ENCODE measurements around the gene CDH13.

The CDH13 gene

GRCh38 chr16:82643936-82644630, 17.3 kb downstream of the CDH13 start:
- Histone ChIP-seq H3K9me3 (ENCODE audit: insufficient read depth, low read length) (no peaks in the 10 kb centered on the region), H3K4me2 (ENCODE audit: low read length) (no peak overlapping the region), H3K9ac (ENCODE audit: low read length) (no peak overlapping the region), H4K20me1 (ENCODE audit: insufficient read depth, low read length) (no peaks in the 10 kb centered on the region), H3K36me3 (replicated peaks; ENCODE audit: low read depth, low read length) (no peaks in the 10 kb centered on the region), H3K79me2 (ENCODE audit: low read length) (no peaks in the 10 kb centered on the region), H2AFZ (ENCODE audit: low read depth, low read length) (no peak overlapping the region), H3K4me1 (ENCODE audit: low read length) (peaks cover 13% of the 10 kb centered on the region), H3K27ac (ENCODE audit: low read length) (no peak overlapping the region), H3K4me3 (ENCODE audit: low read length) (no peak overlapping the region), H3K27me3 (ENCODE audit: low read depth, low read length) (peaks cover 9% of the 10 kb centered on the region; the same call in 1 of the 2 replicates)
- TF ChIP-seq CTCF (IDR thresholded peaks at IDR 0.05; ENCODE audit: low read depth, low read length) (no peak), EZH2phosphoT487 (IDR thresholded peaks at IDR 0.05; ENCODE audit: low read depth) (no peak)

- no peak overlapping the region for H3K4me3 ChIP-seq (ENCODE audit: low read length)
- no peaks in the 10 kb centered on the region for H3K79me2 ChIP-seq (ENCODE audit: low read length)
- H3K9ac ChIP-seq (ENCODE audit: low read length), result no peak overlapping the region
- no peak overlapping the region for H3K4me2 ChIP-seq (ENCODE audit: low read length)
- no peak overlapping the region for H2AFZ ChIP-seq (ENCODE audit: low read depth, low read length)
- no peak for TF ChIP-seq EZH2phosphoT487 (IDR thresholded peaks at IDR 0.05; ENCODE audit: low read depth)
- no peak for TF ChIP-seq CTCF (IDR thresholded peaks at IDR 0.05; ENCODE audit: low read depth, low read length)
- no peaks in the 10 kb centered on the region for H3K9me3 ChIP-seq (ENCODE audit: insufficient read depth, low read length)
- H3K27me3 ChIP-seq (ENCODE audit: low read depth, low read length), result peaks cover 16% of the 10 kb centered on the region
- H3K27ac ChIP-seq (ENCODE audit: low read length), result no peak overlapping the region
- H3K4me1 ChIP-seq (ENCODE audit: low read length), result peaks cover 12% of the 10 kb centered on the region
- no peaks in the 10 kb centered on the region for H4K20me1 ChIP-seq (ENCODE audit: insufficient read depth, low read length)
- no peaks in the 10 kb centered on the region for H3K36me3 ChIP-seq (replicated peaks; ENCODE audit: low read depth, low read length)
Observed at GRCh38 chr16:82646504-82646903, 19.7 kb downstream of the CDH13 start.

GRCh38 chr16:82649766-82650165, 23.0 kb downstream of the CDH13 start:
- Histone ChIP-seq H3K4me3 (ENCODE audit: low read length) (no peak overlapping the region), H2AFZ (ENCODE audit: low read depth, low read length) (no peak overlapping the region), H3K4me1 (ENCODE audit: low read length) (peaks cover 33% of the 10 kb centered on the region), H3K79me2 (ENCODE audit: low read length) (no peaks in the 10 kb centered on the region), H3K36me3 (replicated peaks; ENCODE audit: low read depth, low read length) (no peaks in the 10 kb centered on the region), H3K27me3 (ENCODE audit: low read depth, low read length) (peaks cover 16% of the 10 kb centered on the region), H3K4me2 (ENCODE audit: low read length) (no peak overlapping the region), H3K9me3 (ENCODE audit: insufficient read depth, low read length) (no peaks in the 10 kb centered on the region), H3K9ac (ENCODE audit: low read length) (no peak overlapping the region), H3K27ac (ENCODE audit: low read length) (no peak overlapping the region), H4K20me1 (ENCODE audit: insufficient read depth, low read length) (no peaks in the 10 kb centered on the region)
- TF ChIP-seq EZH2phosphoT487 (IDR thresholded peaks at IDR 0.05; ENCODE audit: low read depth) (no peak), CTCF (IDR thresholded peaks at IDR 0.05; ENCODE audit: low read depth, low read length) (no peak)

- no peaks in the 10 kb centered on the region for H3K9me3 ChIP-seq (ENCODE audit: insufficient read depth, low read length)
- H3K27me3 ChIP-seq (ENCODE audit: low read depth, low read length), result peaks cover 14% of the 10 kb centered on the region
- TF ChIP-seq CTCF (IDR thresholded peaks at IDR 0.05; ENCODE audit: low read depth, low read length) (no peak), EZH2phosphoT487 (IDR thresholded peaks at IDR 0.05; ENCODE audit: low read depth) (no peak)
- H3K79me2 ChIP-seq (ENCODE audit: low read length), result no peaks in the 10 kb centered on the region
- H4K20me1 ChIP-seq (ENCODE audit: insufficient read depth, low read length), result no peaks in the 10 kb centered on the region
- H3K36me3 ChIP-seq (replicated peaks; ENCODE audit: low read depth, low read length), result no peaks in the 10 kb centered on the region
- H3K4me3 ChIP-seq (ENCODE audit: low read length), result no peak overlapping the region
- no peak overlapping the region for H3K9ac ChIP-seq (ENCODE audit: low read length)
- H3K27ac ChIP-seq (ENCODE audit: low read length), result no peak overlapping the region
- peaks cover 43% of the 10 kb centered on the region for H3K4me1 ChIP-seq (ENCODE audit: low read length)
- no peak overlapping the region for H3K4me2 ChIP-seq (ENCODE audit: low read length)
- no peak overlapping the region for H2AFZ ChIP-seq (ENCODE audit: low read depth, low read length)
Observed at GRCh38 chr16:82650804-82651203, 24.0 kb downstream of the CDH13 start.

Data from OCI-LY3 (cell line).